ENCODE data around the gene SEMA6B.

SEMA6B gene

GRCh38 chr19:4515732-4516131 lies 43.8 kb downstream of the SEMA6B start:
- in situ Hi-C loops (cut with HindIII; ENCODE audit: low sequenced_read_pairs) = no loop called here
- DNase-seq (ENCODE audit: low read depth) = no peak
- no peak overlapping the region for H3K4me3 ChIP-seq (ENCODE audit: low read depth, low read length)
- TF ChIP-seq, protein P1, sequence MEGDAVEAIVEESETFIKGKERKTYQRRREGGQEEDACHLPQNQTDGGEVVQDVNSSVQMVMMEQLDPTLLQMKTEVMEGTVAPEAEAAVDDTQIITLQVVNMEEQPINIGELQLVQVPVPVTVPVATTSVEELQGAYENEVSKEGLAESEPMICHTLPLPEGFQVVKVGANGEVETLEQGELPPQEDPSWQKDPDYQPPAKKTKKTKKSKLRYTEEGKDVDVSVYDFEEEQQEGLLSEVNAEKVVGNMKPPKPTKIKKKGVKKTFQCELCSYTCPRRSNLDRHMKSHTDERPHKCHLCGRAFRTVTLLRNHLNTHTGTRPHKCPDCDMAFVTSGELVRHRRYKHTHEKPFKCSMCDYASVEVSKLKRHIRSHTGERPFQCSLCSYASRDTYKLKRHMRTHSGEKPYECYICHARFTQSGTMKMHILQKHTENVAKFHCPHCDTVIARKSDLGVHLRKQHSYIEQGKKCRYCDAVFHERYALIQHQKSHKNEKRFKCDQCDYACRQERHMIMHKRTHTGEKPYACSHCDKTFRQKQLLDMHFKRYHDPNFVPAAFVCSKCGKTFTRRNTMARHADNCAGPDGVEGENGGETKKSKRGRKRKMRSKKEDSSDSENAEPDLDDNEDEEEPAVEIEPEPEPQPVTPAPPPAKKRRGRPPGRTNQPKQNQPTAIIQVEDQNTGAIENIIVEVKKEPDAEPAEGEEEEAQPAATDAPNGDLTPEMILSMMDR (IDR thresholded peaks at IDR 0.05; ENCODE audit: low read depth, low read length, missing control alignments) = no peak

GRCh38 chr19:4513248-4513647 lies 46.2 kb downstream of the SEMA6B start:
- in situ Hi-C loops (cut with HindIII; ENCODE audit: low sequenced_read_pairs) = no loop called here
- H3K4me3 ChIP-seq (ENCODE audit: low read depth, low read length) = no peak overlapping the region
- DNase-seq (ENCODE audit: low read depth) = no peak
- TF ChIP-seq, protein P1 (IDR thresholded peaks at IDR 0.05; ENCODE audit: low read depth, low read length, missing control alignments) = no peak

DNA sequence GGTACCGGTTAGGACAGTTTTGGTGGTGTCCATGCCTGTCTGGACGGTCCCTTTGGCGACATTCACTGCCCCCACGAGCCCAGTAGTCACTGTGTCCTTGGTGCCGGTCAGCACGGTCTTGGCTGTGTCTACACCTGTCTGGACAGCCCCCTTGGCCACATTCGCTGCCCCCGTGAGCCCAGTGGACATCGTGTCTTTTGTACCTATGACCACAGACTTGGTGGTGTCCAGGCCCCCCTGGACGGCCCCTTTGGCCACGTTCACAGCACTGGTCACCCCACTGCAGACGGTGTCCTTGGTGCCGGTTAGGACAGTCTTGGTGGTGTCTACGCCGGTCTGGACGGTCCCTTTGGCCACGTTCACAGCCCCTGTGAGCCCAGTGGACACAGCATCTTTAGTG lies 47.4 kb downstream of the SEMA6B start:
- TF ChIP-seq, protein P1 (IDR thresholded peaks at IDR 0.05; ENCODE audit: low read depth, low read length, missing control alignments) = no peak
- no peak overlapping the region for H3K4me3 ChIP-seq (ENCODE audit: low read depth, low read length)
- no peak for DNase-seq (ENCODE audit: low read depth)
- in situ Hi-C loops (cut with HindIII; ENCODE audit: low sequenced_read_pairs) = no loop called here

DNA sequence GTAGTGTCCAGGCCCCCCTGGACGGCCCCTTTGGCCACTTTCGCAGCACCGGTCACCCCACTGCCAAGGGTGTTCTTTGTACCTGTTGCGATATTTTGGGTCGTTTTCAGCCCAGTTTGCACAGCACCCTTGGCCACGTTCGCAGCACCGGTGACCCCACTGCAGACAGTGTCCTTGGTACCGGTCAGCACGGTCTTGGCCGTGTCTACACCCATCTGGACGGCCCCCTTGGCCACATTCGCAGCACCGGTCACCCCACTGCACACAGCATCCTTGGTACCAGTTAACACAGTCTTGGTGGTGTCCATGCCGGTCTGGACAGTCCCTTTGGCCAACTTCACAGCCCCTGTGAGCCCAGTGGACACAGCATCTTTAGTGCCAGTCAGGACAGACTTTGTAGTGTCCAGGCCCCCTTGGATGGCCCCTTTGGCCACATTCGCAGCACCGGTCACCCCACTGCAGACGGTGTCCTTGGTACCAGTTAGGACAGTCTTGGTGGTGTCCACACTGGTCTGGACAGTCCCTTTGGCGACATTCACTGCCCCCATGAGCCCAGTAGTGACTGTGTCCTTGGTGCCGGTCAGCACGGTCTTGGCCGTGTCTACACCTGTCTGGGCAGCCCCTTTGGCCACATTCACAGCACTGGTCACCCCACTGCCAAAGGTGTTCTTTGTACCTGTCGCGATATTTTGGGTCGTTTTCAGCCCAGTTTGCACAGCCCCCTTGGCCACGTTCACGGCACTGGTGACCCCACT lies 48.0 kb downstream of the SEMA6B start:
- H3K4me3 ChIP-seq (ENCODE audit: low read depth, low read length) = no peak overlapping the region
- in situ Hi-C loops (cut with HindIII; ENCODE audit: low sequenced_read_pairs) = no loop called here
- DNase-seq (ENCODE audit: low read depth) = no peak
- TF ChIP-seq, protein P1 (IDR thresholded peaks at IDR 0.05; ENCODE audit: low read depth, low read length, missing control alignments) = no peak

- DNase-seq (ENCODE audit: low read depth) = no peak
- H3K4me3 ChIP-seq (ENCODE audit: low read depth, low read length) = no peak overlapping the region
- in situ Hi-C loops (cut with HindIII; ENCODE audit: low sequenced_read_pairs) = no loop called here
- TF ChIP-seq, protein P1 (IDR thresholded peaks at IDR 0.05; ENCODE audit: low read depth, low read length, missing control alignments) = no peak
Observed at GRCh38 chr19:4510435-4511255, 48.8 kb downstream of the SEMA6B start.

DNA sequence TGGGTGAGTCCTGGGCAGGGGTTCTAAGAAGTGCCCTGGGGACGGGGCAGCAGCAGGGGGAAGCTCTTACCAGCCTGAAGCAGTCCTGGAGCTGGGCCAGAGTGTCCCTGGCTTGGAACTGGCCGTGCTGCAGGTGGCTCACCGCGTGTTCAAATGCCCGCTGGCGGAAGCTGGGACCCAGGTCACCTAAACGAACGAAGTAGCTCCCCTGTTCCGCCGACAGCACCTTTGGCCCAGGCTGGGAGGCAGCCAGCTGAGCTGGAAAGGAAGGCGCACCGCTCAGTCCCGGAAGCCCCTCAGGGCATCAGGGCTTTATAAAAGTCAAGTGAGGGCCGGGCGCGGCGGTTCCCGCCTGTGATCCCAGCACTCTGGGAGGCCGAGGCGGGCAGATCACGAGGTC lies 50.8 kb downstream of the SEMA6B start:
- in situ Hi-C loops (cut with HindIII; ENCODE audit: low sequenced_read_pairs) = no loop called here
- TF ChIP-seq, protein P1 (IDR thresholded peaks at IDR 0.05; ENCODE audit: low read depth, low read length, missing control alignments) = no peak
- no peak overlapping the region for H3K4me3 ChIP-seq (ENCODE audit: low read depth, low read length)
- no peak for DNase-seq (ENCODE audit: low read depth)

All from astrocyte of the cerebellum (primary cell).